Measurements from ENCODE around the gene ANKRD12. TPM values are rescaled to one million over a fixed set of nuclear protein-coding genes. Genes with fewer than 3 reads are reported as not detected.

ANKRD12 gene
- total RNA-seq, 2 experiments from 2014 or later, result 160 to 164 TPM

GRCh38 chr18:9184998-9185613 lies 48.5 kb downstream of the ANKRD12 start:
- Mint-ChIP-seq H3K9me3 (no peaks in the 10 kb centered on the region), H3K27ac (peak overlapping the region; percentile 34), H3K36me3 (ENCODE audit: low read depth) (peaks cover 75% of the 10 kb centered on the region), H3K27me3 (no peaks in the 10 kb centered on the region), H3K4me3 (peak overlapping the region; percentile 70), H3K4me1 (ENCODE audit: low read depth) (peaks cover 75% of the 10 kb centered on the region)
- TF ChIP-seq CTCF (IDR thresholded peaks at IDR 0.05), result no peak
- Histone ChIP-seq H3K27ac (ENCODE audit: low read depth in 1 of 2, low read length in 2 of 2) (peak overlapping the region in 1 of 2 donors; percentile 29), H3K4me1 (ENCODE audit: insufficient read depth, low read length) (peaks cover 9% of the 10 kb centered on the region), H3K4me3 (ENCODE audit: low read length) (peak overlapping the region; percentile 12), H3K36me3 (ENCODE audit: insufficient read depth, low read length) (peaks cover 56% of the 10 kb centered on the region), H3K27me3 (ENCODE audit: control insufficient read depth in 1 of 2, insufficient read depth in 2 of 2, low read length in 2 of 2) (no peaks in the 10 kb centered on the region), H3K9me3 (ENCODE audit: control insufficient read depth in 1 of 2, insufficient read depth in 1 of 2, low read length in 2 of 2) (no peaks in the 10 kb centered on the region)
- DNase-seq (peak in 3 of 14 experiments; percentile 15 to 45 (median 17)), ATAC-seq (ENCODE audit: poor library complexity) (peak; percentile 24)
- ChIA-PET POLR2A (interaction anchor here (0.8 to 1.0 kb wide), 3 partner anchors 20 to 79 kb away, joined by 3 read pairs; no protein-coding TSS in a partner anchor), CTCF (interaction anchor here (1.2 kb wide), 1 partner anchor 112 kb away, joined by 3 read pairs; no protein-coding TSS in a partner anchor)
- intact Hi-C loops (cut with DNase I, micrococcal nuclease), result no loop called here

GRCh38 chr18:9188359-9189231 lies 52.0 kb downstream of the ANKRD12 start:
- no peak overlapping the region for H3K4me3 ChIP-seq (ENCODE audit: low read length)
- TF ChIP-seq CTCF (IDR thresholded peaks at IDR 0.05), result no peak
- no peaks in the 10 kb centered on the region for H3K27me3 Mint-ChIP-seq
- DNase-seq (no peak), ATAC-seq (ENCODE audit: poor library complexity) (no peak)
- no peaks in the 10 kb centered on the region for H3K9me3 Mint-ChIP-seq
- no peak overlapping the region for H3K4me3 Mint-ChIP-seq
- peaks cover 88% of the 10 kb centered on the region for H3K36me3 Mint-ChIP-seq (ENCODE audit: low read depth)
- H3K4me1 Mint-ChIP-seq (ENCODE audit: low read depth), result peaks cover 57% of the 10 kb centered on the region
- ChIA-PET POLR2A (interaction anchor here (0.6 to 1.5 kb wide), 4 partner anchors 8 to 147 kb away, joined by 3 to 7 read pairs (median 3); partner anchors contain the start of gene ANKRD12), CTCF (interaction anchor here (1.0 to 2.3 kb wide), 2 partner anchors 41 to 115 kb away, joined by 3 to 8 read pairs; no protein-coding TSS in a partner anchor)
- H3K36me3 ChIP-seq (ENCODE audit: insufficient read depth, low read length), result peaks cover 56% of the 10 kb centered on the region
- H3K4me1 ChIP-seq (ENCODE audit: insufficient read depth, low read length), result peaks cover 9% of the 10 kb centered on the region
- no peak overlapping the region for H3K27ac Mint-ChIP-seq
- no peaks in the 10 kb centered on the region for H3K27me3 ChIP-seq (ENCODE audit: control insufficient read depth in 1 of 2, insufficient read depth in 2 of 2, low read length in 2 of 2)
- no peak overlapping the region for H3K27ac ChIP-seq (ENCODE audit: low read depth in 1 of 2, low read length in 2 of 2)
- H3K9me3 ChIP-seq (ENCODE audit: control insufficient read depth in 1 of 2, insufficient read depth in 1 of 2, low read length in 2 of 2), result no peaks in the 10 kb centered on the region
- intact Hi-C loops (cut with DNase I, micrococcal nuclease), result no loop called here

- no peak overlapping the region for H3K27ac ChIP-seq (ENCODE audit: low read depth in 1 of 2, low read length in 2 of 2)
- Mint-ChIP-seq H3K27me3 (no peaks in the 10 kb centered on the region), H3K36me3 (ENCODE audit: low read depth) (peaks cover 88% of the 10 kb centered on the region), H3K27ac (no peak overlapping the region), H3K4me1 (ENCODE audit: low read depth) (peaks cover 49% of the 10 kb centered on the region), H3K4me3 (no peak overlapping the region), H3K9me3 (no peaks in the 10 kb centered on the region)
- peaks cover 6% of the 10 kb centered on the region for H3K4me1 ChIP-seq (ENCODE audit: insufficient read depth, low read length)
- peak; percentile 9 for ATAC-seq (ENCODE audit: poor library complexity)
- POLR2A ChIA-PET, result interaction anchor here (1.5 kb wide), 2 partner anchors 9 to 72 kb away, joined by 3 read pairs; no protein-coding TSS in a partner anchor
- H3K27me3 ChIP-seq (ENCODE audit: control insufficient read depth in 1 of 2, insufficient read depth in 2 of 2, low read length in 2 of 2), result no peaks in the 10 kb centered on the region
- no peak for DNase-seq
- intact Hi-C loops (cut with DNase I, micrococcal nuclease), result no loop called here
- TF ChIP-seq CTCF (IDR thresholded peaks at IDR 0.05), result no peak
- peaks cover 56% of the 10 kb centered on the region for H3K36me3 ChIP-seq (ENCODE audit: insufficient read depth, low read length)
- H3K9me3 ChIP-seq (ENCODE audit: control insufficient read depth in 1 of 2, insufficient read depth in 1 of 2, low read length in 2 of 2), result no peaks in the 10 kb centered on the region
- H3K4me3 ChIP-seq (ENCODE audit: low read length), result no peak overlapping the region
- CTCF ChIA-PET, result interaction anchor here (0.5 to 2.3 kb wide), 5 partner anchors 36 to 392 kb away, joined by 3 to 8 read pairs (median 4); no protein-coding TSS in a partner anchor
Measured at GRCh38 chr18:9189491-9189890, 52.9 kb downstream of the ANKRD12 start.

All from CD4-positive, alpha-beta T cell (primary cell).